GM10248 (cell line): ENCODE measurements around the gene RNF223.

ENCODE experiments used
- CTCF ChIA-PET: fragments of 300-600 bp; sonication (Branson Sonifier 250); formaldehyde crosslinking; extraction: SDS; loops from one replicate; lab custom pipeline; 2021; ENCODE audit warnings: antibody characterized with exemption; lab: Yijun Ruan, JAX
- POLR2A ChIA-PET: fragments of 350-650 bp; sonication (Branson Sonifier 250); formaldehyde crosslinking; extraction: SDS; loops from one replicate; lab custom pipeline; 2020; ENCODE audit warnings: antibody characterized with exemption; lab: Yijun Ruan, JAX
- DNase-seq: peaks from one replicate; pipeline ENCODE4 v3.0.0; 2012; ENCODE audit errors: extremely low spot score
- TF ChIP-seq, protein P1 (sequence below): IDR thresholded peaks from 2 replicates; pipeline ENCODE4 v1.5.1; 2012; ENCODE audit warnings: mild to moderate bottlenecking, low read depth; ENCODE audit errors: extremely low read depth, missing control alignments, control extremely low read depth

RNF223 gene

DNA sequence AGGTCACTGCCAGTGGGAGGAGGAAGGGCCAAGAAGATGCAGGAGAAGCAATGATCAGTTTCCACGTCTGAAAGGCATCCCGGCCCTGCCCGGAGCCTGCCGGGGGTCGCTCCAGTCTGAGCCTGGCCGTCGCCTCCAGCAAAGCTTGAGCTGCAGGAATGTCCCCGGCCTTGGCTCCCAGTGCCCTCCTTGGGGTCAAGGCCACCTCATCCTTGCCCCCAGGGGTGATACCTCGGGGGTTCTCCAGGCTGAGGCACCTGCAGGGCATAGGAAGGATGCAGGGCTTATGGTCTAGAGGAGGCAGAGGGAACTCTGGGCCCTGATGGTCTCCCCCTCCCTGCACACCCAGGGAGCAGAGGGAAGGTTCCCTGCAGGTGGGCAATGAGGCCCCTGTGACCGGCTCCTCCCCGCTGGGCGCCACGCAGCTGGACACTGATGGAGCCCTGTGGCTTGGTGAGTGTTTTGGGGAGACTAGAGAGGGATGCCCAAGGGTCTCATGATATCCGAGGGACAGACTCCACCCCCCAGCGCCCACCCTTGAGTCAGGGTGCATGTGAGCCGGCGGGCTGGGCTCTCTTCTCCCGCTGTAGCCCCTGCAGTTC lies 19.9 kb downstream of the RNF223 start:
- POLR2A ChIA-PET: no interaction called here
- TF ChIP-seq, protein P1, sequence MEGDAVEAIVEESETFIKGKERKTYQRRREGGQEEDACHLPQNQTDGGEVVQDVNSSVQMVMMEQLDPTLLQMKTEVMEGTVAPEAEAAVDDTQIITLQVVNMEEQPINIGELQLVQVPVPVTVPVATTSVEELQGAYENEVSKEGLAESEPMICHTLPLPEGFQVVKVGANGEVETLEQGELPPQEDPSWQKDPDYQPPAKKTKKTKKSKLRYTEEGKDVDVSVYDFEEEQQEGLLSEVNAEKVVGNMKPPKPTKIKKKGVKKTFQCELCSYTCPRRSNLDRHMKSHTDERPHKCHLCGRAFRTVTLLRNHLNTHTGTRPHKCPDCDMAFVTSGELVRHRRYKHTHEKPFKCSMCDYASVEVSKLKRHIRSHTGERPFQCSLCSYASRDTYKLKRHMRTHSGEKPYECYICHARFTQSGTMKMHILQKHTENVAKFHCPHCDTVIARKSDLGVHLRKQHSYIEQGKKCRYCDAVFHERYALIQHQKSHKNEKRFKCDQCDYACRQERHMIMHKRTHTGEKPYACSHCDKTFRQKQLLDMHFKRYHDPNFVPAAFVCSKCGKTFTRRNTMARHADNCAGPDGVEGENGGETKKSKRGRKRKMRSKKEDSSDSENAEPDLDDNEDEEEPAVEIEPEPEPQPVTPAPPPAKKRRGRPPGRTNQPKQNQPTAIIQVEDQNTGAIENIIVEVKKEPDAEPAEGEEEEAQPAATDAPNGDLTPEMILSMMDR: no peak
- DNase-seq: no peak
- CTCF ChIA-PET: interaction anchor here (2.5 kb wide), 1 partner anchor 9 kb away, joined by 14 read pairs; no protein-coding TSS in a partner anchor

DNA sequence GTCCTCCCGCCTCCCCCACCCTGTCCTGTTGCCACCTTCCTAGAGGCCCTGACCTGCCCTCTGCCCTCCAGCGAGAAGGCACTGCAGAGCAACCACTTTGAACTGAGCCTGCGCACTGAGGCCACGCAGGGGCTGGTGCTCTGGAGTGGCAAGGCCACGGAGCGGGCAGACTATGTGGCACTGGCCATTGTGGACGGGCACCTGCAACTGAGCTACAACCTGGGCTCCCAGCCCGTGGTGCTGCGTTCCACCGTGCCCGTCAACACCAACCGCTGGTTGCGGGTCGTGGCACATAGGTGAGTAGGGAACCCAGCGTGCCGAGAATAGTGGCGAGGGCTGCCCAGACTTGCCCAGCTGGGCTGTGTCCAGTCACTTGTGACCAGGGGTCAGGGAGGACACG lies 20.4 kb downstream of the RNF223 start:
- DNase-seq: no peak
- CTCF ChIA-PET: interaction anchor here (2.5 kb wide), 1 partner anchor 10 kb away, joined by 14 read pairs; no protein-coding TSS in a partner anchor
- POLR2A ChIA-PET: no interaction called here
- TF ChIP-seq, protein P1: no peak

DNA sequence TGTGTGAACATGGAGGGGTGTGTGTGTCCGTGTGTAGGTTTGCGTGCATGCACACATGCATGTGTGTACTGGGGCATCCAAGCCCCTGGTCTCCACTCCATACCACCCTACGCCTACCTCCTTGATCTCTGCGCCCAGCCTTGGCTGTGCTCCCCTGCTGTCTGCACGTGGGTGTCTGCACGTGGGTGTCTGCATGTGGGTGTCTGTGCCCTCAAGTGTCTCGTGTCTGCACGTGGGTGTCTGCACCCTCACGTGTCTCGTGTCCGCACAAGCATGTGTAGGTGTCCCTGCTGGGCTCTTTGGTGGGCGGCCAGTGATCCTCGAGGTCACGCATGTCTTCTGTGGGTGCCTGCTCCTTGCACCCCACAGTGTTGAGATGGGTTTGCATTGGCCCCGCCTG lies 21.1 kb downstream of the RNF223 start:
- ChIA-PET CTCF (no interaction called here), POLR2A (no interaction called here)
- TF ChIP-seq, protein P1: no peak
- no peak for DNase-seq

DNA sequence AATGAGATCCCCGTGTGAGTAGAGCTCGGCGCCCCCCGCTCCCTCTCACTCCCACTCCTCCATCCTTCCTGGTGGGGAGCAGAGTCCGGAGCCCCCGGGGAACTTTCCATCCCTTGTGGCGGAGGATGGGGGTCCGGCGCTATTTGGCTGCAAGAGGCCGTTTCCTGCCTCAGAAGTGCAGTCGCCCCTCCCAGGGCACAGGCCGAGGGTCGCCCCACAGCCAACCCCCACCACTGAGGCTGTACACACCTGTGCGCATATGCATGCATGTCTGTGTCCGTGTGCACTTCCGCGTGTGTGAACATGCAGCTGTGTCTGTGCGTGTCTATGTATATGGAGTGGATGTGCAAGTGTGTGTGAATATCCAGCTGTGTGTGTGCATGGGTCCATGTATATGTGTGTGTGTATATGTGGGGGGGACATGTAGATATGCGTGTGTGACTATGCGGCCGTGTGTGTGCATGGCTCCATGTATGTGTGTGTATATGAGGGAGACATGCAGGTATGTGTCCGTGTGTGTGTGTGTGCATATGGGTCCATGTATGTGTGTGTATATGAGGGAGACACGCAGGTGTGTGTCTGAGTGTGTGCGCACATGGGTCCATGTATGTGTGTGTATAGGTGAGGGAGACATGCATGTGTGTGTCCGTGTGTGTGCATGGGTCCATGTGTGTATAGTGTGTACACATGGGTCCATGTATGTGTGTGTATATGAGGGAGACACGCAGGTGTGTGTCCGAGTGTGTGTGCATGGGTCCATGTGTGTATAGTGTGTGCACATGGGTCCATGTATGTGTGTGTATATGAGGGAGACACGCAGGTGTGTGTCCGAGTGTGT lies 21.9 kb downstream of the RNF223 start:
- ChIA-PET POLR2A (no interaction called here), CTCF (no interaction called here)
- no peak for DNase-seq
- TF ChIP-seq, protein P1: no peak

DNA sequence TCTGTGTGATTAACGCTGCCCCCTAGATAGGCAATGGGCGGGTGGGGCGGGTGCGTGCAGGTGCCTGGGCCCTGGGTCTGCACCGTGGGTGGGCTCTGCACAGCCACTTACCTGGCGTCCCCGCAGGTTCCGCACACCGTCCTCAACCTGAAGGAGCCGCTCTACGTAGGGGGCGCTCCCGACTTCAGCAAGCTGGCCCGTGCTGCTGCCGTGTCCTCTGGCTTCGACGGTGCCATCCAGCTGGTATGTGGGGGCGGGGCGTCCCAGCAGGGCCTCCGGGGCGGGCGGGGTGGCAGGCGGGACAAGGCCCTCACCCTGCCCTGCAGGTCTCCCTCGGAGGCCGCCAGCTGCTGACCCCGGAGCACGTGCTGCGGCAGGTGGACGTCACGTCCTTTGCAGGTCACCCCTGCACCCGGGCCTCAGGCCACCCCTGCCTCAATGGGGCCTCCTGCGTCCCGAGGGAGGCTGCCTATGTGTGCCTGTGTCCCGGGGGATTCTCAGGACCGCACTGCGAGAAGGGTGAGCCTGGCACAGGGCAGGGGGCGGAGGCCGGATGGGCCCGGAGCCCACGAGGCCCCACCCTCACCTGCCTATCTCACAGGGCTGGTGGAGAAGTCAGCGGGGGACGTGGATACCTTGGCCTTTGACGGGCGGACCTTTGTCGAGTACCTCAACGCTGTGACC lies 22.8 kb downstream of the RNF223 start:
- TF ChIP-seq, protein P1: no peak
- CTCF ChIA-PET: interaction anchor here (1.2 to 1.4 kb wide), 2 partner anchors 9 to 13 kb away, joined by 3 to 6 read pairs; no protein-coding TSS in a partner anchor
- POLR2A ChIA-PET: no interaction called here
- no peak for DNase-seq

DNA sequence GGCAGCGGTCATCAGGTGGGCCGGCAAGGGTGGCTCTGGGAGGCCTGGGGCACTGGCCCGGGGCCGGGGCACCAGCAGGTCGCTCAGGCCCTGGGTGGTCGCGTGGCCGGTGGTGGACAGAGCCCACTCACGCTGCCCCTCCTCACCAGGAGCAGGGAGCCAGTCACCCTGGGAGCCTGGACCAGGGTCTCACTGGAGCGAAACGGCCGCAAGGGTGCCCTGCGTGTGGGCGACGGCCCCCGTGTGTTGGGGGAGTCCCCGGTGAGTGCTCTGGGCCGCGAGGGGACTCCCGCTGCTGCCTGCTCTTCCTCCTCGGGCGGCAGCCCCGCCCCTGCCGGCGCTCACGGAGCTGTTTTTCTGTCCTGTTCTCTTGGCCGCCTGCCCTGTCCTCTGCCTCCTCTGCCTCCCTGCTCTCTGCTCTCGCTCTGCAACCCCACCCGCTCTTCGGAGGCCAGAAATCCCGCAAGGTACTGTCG lies 23.5 kb downstream of the RNF223 start:
- TF ChIP-seq, protein P1: no peak
- ChIA-PET POLR2A (no interaction called here), CTCF (interaction anchor here (1.2 to 1.4 kb wide), 2 partner anchors 10 to 13 kb away, joined by 3 to 6 read pairs; no protein-coding TSS in a partner anchor)
- DNase-seq: peak; percentile 71
